ENCODE measurements around the gene SLC16A10.

Gene SLC16A10

GRCh38 chr6:111220383-111221031, 133.2 kb downstream of the SLC16A10 start:
- Mint-ChIP-seq H3K27me3 (no peaks in the 10 kb centered on the region), H3K27ac (no peak overlapping the region), H3K9me3 (no peaks in the 10 kb centered on the region), H3K4me3 (no peak overlapping the region), H3K36me3 (ENCODE audit: low read depth) (no peaks in the 10 kb centered on the region), H3K4me1 (ENCODE audit: low read depth) (peaks cover 5% of the 10 kb centered on the region)
- no peak for DNase-seq

- Mint-ChIP-seq H3K4me1 (ENCODE audit: low read depth) (peaks cover 5% of the 10 kb centered on the region), H3K27me3 (no peaks in the 10 kb centered on the region), H3K27ac (no peak overlapping the region), H3K9me3 (no peaks in the 10 kb centered on the region), H3K36me3 (ENCODE audit: low read depth) (no peaks in the 10 kb centered on the region), H3K4me3 (no peak overlapping the region)
- no peak for DNase-seq
Observed at GRCh38 chr6:111221804-111222203, 134.5 kb downstream of the SLC16A10 start.

- no peak for DNase-seq
- H3K4me3 Mint-ChIP-seq = no peak overlapping the region
- H3K4me1 Mint-ChIP-seq (ENCODE audit: low read depth) = peaks cover 5% of the 10 kb centered on the region
- no peak overlapping the region for H3K27ac Mint-ChIP-seq
- H3K36me3 Mint-ChIP-seq (ENCODE audit: low read depth) = no peaks in the 10 kb centered on the region
- H3K9me3 Mint-ChIP-seq = no peaks in the 10 kb centered on the region
- no peaks in the 10 kb centered on the region for H3K27me3 Mint-ChIP-seq
Observed at GRCh38 chr6:111222341-111222740, 135.0 kb downstream of the SLC16A10 start.

- H3K27me3 Mint-ChIP-seq = no peaks in the 10 kb centered on the region
- no peak for DNase-seq
- H3K9me3 Mint-ChIP-seq = no peaks in the 10 kb centered on the region
- no peak overlapping the region for H3K4me3 Mint-ChIP-seq
- no peaks in the 10 kb centered on the region for H3K4me1 Mint-ChIP-seq (ENCODE audit: low read depth)
- no peaks in the 10 kb centered on the region for H3K36me3 Mint-ChIP-seq (ENCODE audit: low read depth)
- H3K27ac Mint-ChIP-seq = no peak overlapping the region
Observed at GRCh38 chr6:111228094-111228493, 140.8 kb downstream of the SLC16A10 start.

GRCh38 chr6:111230351-111231089, 143.2 kb downstream of the SLC16A10 start:
- no peak overlapping the region for H3K27ac Mint-ChIP-seq
- H3K27me3 Mint-ChIP-seq = no peaks in the 10 kb centered on the region
- no peak for DNase-seq
- H3K4me1 Mint-ChIP-seq (ENCODE audit: low read depth) = no peaks in the 10 kb centered on the region
- H3K9me3 Mint-ChIP-seq = no peaks in the 10 kb centered on the region
- H3K4me3 Mint-ChIP-seq = no peak overlapping the region
- H3K36me3 Mint-ChIP-seq (ENCODE audit: low read depth) = no peaks in the 10 kb centered on the region

DNA sequence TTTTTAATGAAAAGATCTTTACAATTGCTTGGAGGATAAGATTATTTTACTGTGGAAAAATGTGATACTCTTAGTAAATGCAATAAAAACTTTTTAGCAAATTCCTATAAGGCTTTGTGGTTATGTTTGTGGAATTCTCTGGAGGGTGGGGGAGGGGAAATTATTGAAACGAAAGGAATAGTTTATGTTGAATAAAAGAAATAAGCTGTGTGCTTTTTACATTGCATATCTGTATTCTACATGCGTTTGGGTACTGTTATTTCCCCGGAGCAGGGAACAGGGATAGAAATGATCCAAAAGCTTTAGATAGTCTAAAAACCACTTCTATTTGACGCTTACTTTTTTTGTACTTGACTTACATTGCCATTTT, 143.8 kb downstream of the SLC16A10 start:
- Mint-ChIP-seq H3K4me3 (no peak overlapping the region), H3K27me3 (no peaks in the 10 kb centered on the region)
- DNase-seq = no peak

GRCh38 chr6:111237852-111238251, 150.5 kb downstream of the SLC16A10 start:
- Mint-ChIP-seq H3K9me3 (no peaks in the 10 kb centered on the region), H3K27ac (no peak overlapping the region), H3K27me3 (no peaks in the 10 kb centered on the region), H3K4me3 (no peak overlapping the region), H3K36me3 (ENCODE audit: low read depth) (no peaks in the 10 kb centered on the region), H3K4me1 (ENCODE audit: low read depth) (no peaks in the 10 kb centered on the region)
- DNase-seq = no peak

More for the DNA sequence above, 143.8 kb downstream of the SLC16A10 start:
- no peaks in the 10 kb centered on the region for H3K9me3 Mint-ChIP-seq
- H3K36me3 Mint-ChIP-seq (ENCODE audit: low read depth) = no peaks in the 10 kb centered on the region
- no peaks in the 10 kb centered on the region for H3K4me1 Mint-ChIP-seq (ENCODE audit: low read depth)
- H3K27ac Mint-ChIP-seq = no peak overlapping the region

DNA sequence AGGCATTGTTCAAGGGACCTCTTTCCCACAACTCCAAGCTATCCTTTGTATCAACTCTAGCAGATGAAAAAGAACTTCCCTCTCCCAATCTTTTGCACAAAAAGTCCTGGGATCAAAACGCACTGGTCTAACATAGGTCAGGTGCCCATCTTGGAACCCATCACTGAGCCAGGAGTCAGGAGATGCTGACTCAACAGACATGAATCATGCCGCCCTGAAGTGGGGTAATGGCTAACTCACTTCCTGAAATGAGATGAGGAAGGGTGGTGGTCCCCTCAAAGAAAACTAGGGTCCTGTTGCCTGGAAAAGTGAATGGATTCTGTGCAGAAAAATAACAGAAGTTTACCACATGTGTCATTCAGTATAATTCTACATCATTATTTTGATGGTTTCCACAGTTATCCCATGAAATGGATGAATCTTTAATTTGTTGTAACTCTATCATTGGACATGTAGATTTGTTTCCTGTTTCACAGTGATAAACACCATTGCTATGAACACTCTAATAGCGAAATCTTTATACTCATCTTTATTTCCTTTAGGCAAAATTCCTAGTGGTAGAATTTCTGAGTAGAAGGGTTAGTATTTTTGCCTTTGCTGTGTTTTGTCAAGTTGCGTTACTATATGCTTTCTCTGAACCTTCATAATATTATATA, 151.3 kb downstream of the SLC16A10 start:
- DNase-seq = no peak
- Mint-ChIP-seq H3K9me3 (no peaks in the 10 kb centered on the region), H3K27me3 (no peaks in the 10 kb centered on the region), H3K4me3 (no peak overlapping the region), H3K4me1 (ENCODE audit: low read depth) (no peaks in the 10 kb centered on the region), H3K36me3 (ENCODE audit: low read depth) (no peaks in the 10 kb centered on the region), H3K27ac (no peak overlapping the region)

DNA sequence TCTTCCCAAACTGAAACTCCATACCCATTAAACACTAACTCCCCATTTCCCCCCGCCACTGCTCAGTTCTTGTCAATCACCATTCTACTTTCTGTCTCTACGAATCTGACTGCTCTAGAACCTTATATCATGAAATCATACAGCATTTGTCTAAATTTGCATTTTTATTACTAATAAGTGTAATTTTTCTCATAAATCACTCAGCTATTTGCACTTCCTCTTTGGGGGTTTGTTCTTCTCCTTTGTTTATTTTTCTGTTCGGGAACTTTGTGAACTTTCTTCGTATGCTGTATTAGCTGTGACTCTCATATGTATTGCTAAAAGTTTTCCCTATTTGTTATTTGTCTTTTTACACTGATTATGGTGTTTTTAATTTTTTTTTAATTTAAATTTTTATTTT, 152.2 kb downstream of the SLC16A10 start:
- no peaks in the 10 kb centered on the region for H3K4me1 Mint-ChIP-seq (ENCODE audit: low read depth)
- H3K36me3 Mint-ChIP-seq (ENCODE audit: low read depth) = no peaks in the 10 kb centered on the region
- no peak overlapping the region for H3K4me3 Mint-ChIP-seq
- DNase-seq = no peak
- no peak overlapping the region for H3K27ac Mint-ChIP-seq
- H3K27me3 Mint-ChIP-seq = no peaks in the 10 kb centered on the region
- H3K9me3 Mint-ChIP-seq = no peaks in the 10 kb centered on the region

GRCh38 chr6:111242452-111242851, 155.1 kb downstream of the SLC16A10 start:
- no peak overlapping the region for H3K27ac Mint-ChIP-seq
- DNase-seq = no peak
- H3K9me3 Mint-ChIP-seq = no peaks in the 10 kb centered on the region
- no peaks in the 10 kb centered on the region for H3K4me1 Mint-ChIP-seq (ENCODE audit: low read depth)
- no peaks in the 10 kb centered on the region for H3K27me3 Mint-ChIP-seq
- no peaks in the 10 kb centered on the region for H3K36me3 Mint-ChIP-seq (ENCODE audit: low read depth)
- H3K4me3 Mint-ChIP-seq = no peak overlapping the region

GRCh38 chr6:111243095-111243494, 155.8 kb downstream of the SLC16A10 start:
- H3K27ac Mint-ChIP-seq = no peak overlapping the region
- no peaks in the 10 kb centered on the region for H3K9me3 Mint-ChIP-seq
- no peaks in the 10 kb centered on the region for H3K27me3 Mint-ChIP-seq
- no peak for DNase-seq
- H3K36me3 Mint-ChIP-seq (ENCODE audit: low read depth) = no peaks in the 10 kb centered on the region
- H3K4me3 Mint-ChIP-seq = no peak overlapping the region
- H3K4me1 Mint-ChIP-seq (ENCODE audit: low read depth) = no peaks in the 10 kb centered on the region

DNA sequence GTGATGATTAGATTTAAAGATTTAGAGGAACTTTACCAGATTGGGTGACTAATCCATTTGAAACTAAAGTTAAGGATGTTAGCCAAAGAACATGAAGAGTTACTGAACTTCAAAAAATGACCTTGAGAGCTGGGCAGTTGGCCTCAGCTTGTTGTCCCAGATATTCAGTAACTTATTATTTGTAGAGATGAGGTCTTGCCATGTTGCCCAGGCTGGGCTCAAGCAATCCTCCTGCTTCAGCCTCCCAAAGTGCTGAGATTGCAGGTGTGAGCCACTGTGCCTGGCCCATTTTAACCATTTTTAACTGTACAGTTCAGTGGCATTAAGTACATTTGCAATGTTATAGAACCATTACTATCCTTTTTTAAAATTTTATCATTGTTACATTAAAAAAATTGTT, 161.5 kb downstream of the SLC16A10 start:
- H3K9me3 Mint-ChIP-seq = no peaks in the 10 kb centered on the region
- no peak overlapping the region for H3K27ac Mint-ChIP-seq

DNA sequence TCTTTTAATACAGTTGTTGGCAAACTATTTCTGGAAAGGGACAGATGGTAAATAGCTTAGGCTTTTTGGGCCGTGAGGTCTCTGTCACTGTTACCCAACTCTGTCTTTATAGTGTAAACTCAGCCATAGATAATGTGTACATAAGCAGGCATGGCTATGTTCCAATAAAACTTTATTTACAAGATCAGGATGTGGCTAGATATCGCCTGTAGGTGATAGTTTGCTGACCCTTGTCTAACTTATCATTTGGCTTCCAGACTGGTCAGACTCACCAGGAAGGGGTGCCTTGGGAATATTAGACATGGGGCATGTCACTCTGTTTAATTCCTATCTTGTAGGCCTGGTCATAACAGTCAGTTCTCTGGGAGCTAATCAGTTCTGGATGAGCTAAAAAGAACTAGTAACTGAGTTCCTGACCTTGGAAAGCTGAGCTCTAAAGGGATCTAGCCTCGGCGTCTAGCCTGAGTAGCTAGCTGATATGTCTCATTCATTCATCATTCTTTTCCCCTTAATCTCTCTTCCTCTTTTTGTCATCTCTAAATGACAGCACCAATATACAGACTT, 163.6 kb downstream of the SLC16A10 start:
- no peaks in the 10 kb centered on the region for H3K9me3 Mint-ChIP-seq
- DNase-seq = no peak
- no peaks in the 10 kb centered on the region for H3K4me1 Mint-ChIP-seq (ENCODE audit: low read depth)
- no peak overlapping the region for H3K4me3 Mint-ChIP-seq
- H3K27me3 Mint-ChIP-seq = no peaks in the 10 kb centered on the region
- H3K36me3 Mint-ChIP-seq (ENCODE audit: low read depth) = no peaks in the 10 kb centered on the region
- no peak overlapping the region for H3K27ac Mint-ChIP-seq

More for the DNA sequence above, 161.5 kb downstream of the SLC16A10 start:
- Mint-ChIP-seq H3K27me3 (no peaks in the 10 kb centered on the region), H3K4me3 (no peak overlapping the region), H3K4me1 (ENCODE audit: low read depth) (no peaks in the 10 kb centered on the region), H3K36me3 (ENCODE audit: low read depth) (no peaks in the 10 kb centered on the region)
- no peak for DNase-seq

DNA sequence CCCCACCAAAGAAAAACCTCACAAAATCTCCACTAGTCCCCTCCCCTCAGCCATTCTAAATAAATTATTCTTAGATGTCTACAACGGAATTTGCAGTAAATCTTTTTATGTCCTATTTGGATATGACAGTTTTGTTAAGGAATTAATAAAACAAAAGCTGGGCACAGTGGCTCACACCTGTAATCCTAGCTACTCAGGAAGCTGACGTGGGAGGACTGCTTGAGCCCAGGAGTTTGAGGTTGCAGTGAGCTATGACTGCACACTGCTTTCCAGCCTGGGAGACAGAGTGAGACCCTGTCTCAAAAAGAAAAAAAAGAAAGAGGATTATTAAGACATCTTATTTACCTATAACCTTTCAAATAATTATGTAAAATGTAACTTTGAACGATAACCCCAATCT, 165.4 kb downstream of the SLC16A10 start:
- Mint-ChIP-seq H3K4me3 (no peak overlapping the region), H3K27ac (no peak overlapping the region), H3K4me1 (ENCODE audit: low read depth) (no peaks in the 10 kb centered on the region), H3K27me3 (no peaks in the 10 kb centered on the region), H3K9me3 (no peaks in the 10 kb centered on the region), H3K36me3 (ENCODE audit: low read depth) (no peaks in the 10 kb centered on the region)
- no peak for DNase-seq
